ENCODE results near the gene DIP2C.
"Not testable (repeated sequence)": the region's sequence is repeated elsewhere in the genome, so short reads cannot be mapped to it uniquely, and the experiment has no call there.

DIP2C gene

DNA sequence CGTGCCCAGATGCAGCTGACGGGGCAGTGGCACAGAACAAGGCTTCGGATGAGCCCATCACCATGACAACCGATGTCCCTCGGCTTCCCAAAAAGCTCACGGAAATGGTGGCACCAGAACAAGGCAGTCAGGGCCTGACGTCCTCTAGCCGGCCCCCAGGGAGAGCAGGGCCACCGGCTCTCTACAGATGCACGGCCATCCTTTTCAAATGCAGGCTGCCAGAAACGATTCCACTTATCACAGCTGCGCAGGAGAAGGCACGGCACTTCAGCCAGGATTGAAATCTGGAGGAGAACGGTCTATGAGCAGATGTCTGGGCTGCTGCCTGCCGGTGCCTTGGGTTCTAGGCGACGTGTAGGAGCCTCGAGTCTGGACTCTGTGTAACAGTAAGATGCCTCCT lies 330.4 kb downstream of the DIP2C start:
- no peak for DNase-seq (ENCODE audit: low read depth in 2 of 2)

DNA sequence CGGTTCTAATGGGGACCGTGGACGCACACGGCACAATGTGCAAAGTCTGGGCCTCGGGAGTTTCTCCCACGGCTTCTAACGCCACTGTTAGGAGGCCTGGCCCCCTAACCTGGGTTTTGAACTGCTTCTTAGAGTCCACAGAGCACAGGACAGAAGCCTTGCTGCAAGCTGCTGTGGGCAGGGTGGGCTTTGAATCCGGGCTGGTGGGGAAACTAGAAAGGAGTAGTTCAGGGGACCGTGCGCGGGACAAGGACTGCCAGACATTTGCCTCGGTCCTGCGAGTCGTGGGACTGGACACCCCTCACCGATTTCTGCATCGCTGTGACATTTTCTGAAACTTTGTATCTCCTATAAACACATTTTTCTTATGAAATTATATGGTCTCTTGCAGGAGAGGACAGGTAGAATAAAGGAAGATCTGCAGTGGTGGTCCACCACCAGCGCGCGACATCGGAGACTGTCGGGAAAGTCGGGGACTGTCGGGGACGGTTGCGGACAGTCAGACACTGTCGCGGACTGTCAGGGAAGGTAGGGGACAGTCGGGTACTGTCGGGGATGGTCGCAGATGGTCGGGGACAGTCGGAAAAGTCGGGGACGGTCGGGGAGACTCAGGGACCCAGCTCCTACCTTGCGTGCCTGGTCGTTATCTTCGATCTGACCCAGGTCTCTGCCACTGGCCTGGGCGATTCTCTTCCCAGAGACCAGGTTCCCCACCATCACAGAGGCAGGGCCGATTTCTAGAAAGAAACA lies 332.1 kb downstream of the DIP2C start:
- no peak for DNase-seq (ENCODE audit: low read depth in 2 of 2)

DNA sequence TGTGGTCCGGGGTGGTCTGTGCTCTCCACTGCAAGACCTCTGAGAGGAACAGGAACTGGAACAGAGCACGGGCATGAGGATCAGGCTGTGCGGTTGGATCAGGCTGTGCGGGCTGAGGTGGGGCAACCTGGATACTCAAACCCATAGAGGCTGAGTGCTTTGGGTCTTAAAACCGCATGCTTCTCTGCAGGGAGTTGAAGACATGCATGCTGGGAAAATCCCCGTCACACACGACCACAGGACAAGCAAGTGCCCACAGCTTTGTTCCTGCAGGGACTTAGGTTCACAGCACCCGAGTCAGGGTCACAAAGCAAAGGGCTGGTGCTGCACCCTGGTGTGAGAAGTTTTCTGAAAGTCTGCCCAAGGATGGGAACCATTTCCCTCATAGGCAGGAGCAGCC lies 333.0 kb downstream of the DIP2C start:
- DNase-seq (ENCODE audit: low read depth in 2 of 2), result no peak

DNA sequence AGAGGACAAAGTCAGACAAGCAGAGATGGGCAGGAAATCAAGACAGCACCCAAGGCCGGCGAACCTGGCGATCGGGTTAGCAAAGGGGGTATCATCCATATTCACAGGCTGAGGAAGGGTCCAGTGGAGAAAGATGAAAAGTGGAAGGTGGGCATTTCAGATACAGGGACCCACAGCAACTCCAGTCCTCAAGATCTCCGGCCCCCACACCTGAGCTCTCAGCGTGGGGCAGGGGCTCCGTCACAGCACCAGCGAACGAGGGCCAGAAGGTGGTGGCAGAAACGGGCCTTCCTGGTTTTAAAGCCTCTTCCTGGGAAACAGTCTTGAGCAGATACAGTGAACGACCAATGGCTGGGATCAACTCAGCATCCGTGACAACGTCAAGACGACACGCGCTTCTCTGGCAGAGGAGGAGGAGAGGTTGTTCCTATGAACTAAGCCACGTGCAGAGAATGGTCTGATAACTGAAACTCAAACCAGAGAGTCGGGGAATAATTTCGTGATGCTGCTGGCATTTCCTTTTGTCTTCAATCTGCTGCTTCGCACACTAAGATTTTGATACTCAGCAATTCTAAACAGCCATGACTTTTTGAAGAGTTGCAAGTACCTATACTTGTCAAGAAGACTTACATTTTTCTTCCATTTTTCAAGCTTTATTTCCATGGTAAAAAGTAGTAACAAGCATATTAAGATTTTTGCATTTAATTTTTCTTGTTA lies 334.4 kb downstream of the DIP2C start:
- no peak for DNase-seq (ENCODE audit: low read depth in 2 of 2)

DNA sequence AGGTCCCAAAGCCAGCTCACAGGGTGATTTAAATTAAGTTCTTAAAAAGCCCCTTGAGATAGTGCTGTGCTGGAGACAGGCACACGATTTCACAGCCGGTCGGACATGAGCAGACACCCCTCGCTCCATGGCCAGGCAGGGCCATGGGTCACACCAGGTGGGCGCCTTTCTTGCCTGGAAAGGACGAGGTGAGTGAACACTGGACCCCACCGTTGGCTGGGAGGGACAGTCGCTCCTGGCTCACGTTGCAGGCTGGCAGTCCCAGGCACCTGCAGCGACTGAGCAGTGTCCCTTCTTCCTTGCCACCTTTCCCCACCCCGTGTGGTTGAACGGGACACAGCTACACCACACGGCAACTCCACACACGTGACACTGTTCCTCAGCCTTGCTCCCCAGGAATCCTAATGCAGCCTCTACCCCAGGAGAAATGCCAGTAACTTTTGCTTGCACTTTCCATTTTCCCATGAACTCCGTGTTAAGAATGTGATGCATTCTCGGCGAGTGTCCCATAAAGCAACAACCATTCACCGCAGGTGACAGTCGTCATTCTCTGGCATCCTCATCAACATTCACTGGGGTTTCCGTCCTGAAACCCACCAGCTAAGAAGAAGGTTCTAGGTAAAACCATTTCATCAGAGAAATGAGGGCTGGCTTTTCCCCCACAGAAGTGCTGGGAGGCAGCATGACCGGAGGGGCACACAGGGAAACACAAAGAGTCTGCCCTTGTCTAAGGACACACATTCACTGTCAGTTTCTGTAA lies 336.8 kb downstream of the DIP2C start:
- DNase-seq (ENCODE audit: low read depth in 2 of 2), result no peak

DNA sequence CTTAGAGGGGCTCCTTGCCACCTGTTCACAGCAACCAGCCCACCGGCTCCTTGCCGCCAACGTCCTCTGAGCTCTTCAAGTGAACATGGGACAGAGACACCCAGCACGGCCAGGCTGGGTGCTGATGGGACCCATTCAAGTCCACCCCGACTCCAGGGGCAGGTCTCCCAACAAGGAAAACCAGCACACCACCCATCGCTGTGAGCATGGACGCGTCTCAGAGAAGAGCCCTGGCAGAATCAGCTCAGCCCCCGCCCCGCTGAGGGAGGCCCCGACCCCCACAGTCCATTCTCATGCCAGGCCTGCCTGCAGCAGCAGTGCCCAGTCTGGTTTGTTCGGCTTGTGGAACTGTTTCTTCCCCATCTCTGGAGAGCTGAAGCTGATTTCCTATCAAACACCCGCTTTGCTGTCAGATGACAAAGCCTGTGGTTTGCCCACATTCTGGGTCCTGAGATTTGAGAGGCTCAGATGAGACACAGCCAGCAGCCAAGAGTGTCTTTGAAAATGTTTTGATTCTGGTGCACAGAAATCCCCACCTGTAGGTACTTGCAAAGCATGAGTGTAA lies 337.6 kb downstream of the DIP2C start:
- no peak for DNase-seq (ENCODE audit: low read depth in 2 of 2)

DNA sequence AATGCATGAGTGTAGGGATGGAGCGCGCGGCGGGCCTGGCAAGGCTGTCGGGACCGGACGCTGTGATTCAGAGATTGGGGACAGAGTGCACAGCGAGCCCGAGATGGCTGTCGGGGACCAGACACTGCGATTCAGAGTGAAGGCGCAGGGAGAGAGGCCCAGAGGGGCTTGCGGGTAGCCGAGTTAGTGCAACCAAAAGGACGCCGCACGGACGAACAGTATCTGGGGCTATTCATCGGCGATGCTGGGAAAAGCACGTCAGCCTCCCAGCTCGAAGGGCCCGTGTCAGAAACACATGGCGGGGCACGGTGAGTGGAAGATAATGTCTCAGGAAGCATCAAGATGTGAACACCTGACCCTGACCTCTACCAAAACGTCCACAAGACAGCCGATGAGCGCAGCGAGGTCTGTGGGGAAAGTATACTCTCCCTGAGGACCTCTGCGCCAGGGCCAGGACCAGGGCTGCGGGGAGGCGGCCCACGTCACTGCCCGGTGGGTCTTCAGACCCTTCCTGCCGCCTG lies 338.4 kb downstream of the DIP2C start:
- DNase-seq (ENCODE audit: low read depth in 2 of 2), result no peak

DNA sequence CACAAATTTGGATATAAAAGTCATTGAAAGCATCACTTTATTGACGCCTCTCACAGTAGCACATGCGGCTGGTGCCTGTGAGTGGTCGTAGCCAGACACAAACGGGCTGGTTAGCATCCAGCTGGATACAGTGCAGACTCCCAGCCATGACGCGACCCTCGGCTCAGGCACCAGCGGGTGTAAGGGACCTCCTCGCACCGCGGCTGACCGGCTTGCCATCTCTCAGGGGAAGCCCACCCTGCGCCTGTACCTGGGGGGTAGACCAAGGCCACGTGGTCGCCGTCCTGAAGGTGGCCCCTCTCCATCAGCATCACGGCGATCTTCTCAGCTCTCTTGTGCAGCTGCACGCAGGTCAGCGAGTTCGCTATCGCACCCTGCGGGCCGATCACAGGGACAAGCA lies 340.4 kb downstream of the DIP2C start:
- DNase-seq (ENCODE audit: low read depth in 2 of 2), result no peak

DNA sequence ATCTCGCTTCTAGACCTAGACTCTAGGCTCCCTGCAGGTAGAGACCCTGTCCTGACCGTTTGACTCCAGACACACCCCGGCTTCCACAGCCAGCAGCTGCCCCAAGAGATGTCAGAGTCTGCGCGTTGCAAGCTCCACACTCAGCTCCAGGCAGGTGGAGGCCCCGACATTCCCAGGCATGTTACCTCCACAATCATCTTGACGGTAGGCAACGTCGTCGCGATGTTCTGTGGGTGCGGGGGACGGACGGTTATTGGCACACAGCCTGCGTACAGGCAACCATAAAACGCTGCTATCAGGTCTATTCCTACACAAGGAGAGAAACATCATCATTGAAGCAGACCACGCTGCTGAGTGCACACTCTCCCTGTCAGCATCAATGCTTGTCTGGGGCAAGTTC lies 341.0 kb downstream of the DIP2C start:
- no peak for DNase-seq (ENCODE audit: low read depth in 2 of 2)

DNA sequence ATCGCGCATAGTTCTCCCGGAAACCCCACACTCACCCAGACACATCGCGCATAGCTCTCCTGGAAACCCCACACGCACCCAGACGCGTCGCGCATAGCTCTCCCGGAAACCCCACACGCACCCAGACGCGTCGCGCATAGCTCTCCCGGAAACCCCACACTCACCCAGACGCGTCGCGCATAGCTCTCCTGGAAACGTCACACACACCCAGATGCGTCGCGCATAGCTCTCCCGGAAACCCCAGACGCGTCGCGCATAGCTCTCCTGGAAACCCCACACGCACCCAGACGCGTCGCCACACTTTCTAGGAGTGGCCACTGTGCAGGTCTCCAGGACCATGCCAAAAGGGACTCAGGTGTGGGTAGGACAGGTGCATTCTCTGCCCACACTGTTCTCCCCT lies 341.7 kb downstream of the DIP2C start:
- not testable (repeated sequence) for DNase-seq (ENCODE audit: low read depth in 2 of 2)

DNA sequence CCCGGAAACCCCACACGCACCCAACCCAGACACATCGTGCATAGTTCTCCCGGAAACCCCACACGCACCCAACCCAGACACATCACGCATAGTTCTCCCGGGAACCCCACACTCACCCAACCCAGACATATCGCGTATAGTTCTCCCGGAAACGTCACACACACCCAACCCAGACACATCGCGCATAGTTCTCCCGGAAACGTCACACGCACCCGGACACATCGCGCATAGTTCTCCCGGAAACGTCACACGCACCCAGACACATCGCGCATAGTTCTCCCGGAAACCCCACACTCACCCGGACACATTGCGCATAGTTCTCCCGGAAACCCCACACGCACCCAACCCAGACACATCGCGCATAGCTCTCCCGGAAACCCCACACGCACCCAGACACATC lies 342.3 kb downstream of the DIP2C start:
- DNase-seq (ENCODE audit: low read depth in 2 of 2), result not testable (repeated sequence)

DNA sequence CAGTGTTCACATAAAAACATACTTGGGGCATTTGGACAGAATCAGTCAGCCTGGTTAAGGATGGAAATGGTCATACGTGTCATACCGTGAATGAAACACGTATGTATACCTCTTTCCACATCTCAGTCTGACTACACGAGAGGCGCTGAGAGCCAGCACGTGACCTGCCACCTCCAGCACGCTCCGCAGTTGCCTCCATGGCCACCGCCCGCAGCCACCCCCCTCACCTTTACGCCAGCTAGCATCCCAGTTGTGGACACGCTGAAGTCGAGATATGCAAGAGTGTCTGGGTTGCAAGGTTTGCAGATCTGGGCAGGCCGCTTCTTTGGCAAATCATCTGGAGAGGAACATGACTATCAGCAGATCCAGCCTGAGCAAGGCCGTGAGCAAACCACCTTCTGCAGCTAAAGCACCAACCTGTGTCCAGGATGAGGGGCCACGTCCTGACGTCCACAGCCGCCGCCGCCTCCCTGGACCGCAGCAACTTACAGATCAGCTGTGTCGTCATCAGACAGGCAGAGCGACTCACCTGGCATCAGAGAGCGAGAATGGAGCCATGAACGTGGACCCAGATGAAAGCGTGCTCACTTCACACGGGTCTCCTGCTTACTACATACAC lies 344.8 kb downstream of the DIP2C start:
- no peak for DNase-seq (ENCODE audit: low read depth in 2 of 2)

DNA sequence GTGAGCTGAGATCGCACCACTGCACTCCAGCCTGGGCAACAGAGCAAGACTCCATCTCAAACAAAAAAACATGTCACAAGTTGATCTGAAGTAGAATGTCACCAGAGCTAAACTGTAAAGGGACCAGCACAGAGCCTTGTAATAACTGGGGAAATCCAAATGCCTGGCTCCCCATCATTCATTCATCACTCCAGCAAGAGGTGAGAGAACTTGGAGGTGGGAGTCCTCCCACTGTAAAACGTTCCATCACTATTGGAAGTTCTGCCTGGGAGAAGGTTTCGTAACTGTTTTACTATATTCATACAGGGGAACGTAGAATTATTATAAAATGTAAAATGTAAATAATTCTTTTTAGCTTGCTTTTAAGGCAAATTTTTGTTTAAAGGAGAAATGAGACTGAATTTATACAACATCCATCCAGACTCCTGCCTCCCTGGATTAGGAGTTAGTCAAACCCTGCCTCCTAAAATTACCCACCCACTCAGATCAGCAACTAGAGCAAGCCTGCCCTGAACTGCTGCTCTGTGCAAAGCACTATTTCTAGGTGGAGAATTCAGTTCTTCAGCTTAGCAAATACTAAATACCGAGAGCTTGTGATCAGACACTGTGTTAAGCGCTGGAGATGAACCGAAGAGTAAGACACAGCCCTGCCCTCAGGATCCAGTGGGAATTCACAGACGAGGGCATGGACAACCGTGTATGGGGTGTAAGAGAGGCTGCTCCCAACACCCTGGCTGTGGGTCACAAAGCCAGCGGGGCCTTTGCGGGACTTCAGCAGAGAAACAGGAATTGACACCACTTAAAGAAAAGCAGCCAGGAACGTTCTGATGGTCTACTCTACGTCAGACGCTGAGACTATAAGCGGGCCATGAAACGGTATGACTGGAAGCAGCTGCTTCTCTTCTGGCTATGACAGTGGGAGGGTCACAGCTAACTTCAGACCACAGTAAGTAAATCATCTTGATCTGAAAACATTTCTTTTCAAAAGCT lies 345.9 kb downstream of the DIP2C start:
- DNase-seq (ENCODE audit: low read depth in 2 of 2), result no peak

DNA sequence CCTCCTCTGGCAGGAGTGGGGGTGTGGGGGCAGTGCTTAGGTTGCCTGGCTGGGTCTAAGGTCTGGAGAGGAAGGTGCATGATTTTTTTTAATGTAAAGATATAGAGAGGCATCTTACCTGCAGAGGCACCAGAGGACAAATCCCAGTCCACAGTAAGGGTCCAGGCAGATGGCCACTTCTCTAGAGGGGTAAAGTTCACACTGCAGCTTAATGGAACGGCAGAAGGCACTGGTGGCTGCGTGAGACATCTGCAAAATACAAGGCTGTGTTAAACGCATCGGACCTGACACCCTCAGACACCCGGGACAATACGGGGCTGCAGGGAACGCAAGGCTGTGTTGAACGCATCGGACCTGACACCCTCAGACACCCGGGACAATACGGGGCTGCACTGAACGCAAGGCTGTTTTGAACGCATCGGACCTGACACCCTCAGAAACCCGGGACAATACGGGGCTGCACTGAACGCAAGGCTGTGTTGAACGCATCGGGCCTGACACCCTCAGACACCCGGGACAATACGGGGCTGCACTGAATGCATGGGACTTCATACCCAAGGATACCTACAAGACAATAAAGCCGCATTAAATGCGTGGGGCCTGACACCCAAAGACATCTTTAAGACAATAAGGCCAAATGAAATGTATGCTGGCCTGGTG lies 348.3 kb downstream of the DIP2C start:
- DNase-seq (ENCODE audit: low read depth in 2 of 2), result no peak

DNA sequence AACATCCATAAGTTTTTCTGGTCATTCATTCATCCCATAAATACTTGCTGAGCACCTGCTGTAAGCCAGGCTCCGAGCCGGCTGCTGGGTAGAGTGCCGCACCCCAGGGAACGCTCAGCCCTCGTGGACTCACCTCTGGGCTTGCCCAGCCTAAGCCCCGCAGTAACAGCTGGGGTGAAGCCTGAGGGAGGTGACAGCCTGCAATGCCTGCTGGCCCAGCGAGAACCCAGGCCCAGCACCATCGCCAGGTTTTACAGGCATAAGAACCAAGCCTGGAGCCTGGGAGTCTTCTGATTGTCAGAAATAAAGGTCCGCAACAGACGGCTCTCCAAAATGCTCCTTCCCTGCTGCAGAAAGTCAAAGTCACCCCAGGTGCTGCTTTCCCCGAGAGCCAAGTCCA lies 348.8 kb downstream of the DIP2C start:
- DNase-seq (ENCODE audit: low read depth in 2 of 2), result no peak

DNA sequence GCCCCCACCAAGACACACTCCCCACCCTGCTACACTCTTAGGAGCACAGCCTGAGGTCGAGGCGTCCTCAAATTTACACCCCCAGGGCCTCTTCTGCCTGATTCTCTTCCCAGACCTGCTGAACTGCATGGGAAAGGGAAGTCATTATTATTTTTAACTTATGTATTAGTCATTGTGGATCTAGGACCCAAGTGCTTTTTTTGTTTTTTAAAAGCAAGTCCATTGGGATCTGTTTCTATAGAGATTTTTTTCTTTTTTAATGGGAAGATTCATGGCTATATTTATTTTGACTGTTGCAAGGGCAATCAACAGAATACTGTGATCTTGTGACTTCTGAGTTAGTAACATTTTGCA lies 350.5 kb downstream of the DIP2C start:
- DNase-seq (ENCODE audit: low read depth in 2 of 2), result no peak

DNA sequence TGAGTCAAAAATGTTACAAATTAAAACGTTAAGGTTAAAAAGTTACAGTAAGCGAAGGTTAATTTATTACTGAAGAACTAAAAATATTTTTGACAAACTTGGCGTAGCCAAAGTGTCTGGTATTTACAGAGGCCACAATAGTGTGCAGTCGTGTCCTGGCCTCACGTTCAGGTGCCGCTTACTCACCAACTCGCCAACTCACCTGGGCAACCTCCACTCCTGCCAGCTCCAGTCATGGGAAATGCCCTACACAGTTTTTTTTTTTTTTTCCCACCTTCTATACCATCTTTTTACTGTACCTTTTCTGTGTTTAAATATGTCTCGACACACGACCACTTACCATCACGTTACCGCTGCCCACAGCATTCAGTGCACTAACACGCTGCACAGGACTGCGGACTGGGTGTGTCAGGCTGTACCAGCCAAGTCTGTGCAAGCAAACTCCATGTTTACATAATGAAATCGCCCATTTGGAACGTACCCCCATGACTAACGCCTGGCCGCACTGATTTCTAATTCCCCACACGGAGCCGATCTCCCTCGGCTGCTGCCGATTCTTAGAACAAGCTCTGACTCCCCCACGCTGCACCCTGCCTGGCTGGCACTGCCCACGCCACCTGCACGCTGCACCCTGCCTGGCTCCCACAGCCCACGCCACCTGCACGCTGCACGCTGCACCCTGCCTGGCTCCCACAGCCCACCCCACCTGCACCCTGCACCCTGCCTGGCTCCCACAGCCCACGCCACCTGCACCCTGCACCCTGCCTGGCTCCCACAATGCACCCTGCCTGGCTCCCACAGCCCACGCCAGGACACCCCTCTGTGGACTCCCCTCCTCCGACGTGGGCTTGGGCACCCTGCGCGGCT lies 351.1 kb downstream of the DIP2C start:
- no peak for DNase-seq (ENCODE audit: low read depth in 2 of 2)

DNA sequence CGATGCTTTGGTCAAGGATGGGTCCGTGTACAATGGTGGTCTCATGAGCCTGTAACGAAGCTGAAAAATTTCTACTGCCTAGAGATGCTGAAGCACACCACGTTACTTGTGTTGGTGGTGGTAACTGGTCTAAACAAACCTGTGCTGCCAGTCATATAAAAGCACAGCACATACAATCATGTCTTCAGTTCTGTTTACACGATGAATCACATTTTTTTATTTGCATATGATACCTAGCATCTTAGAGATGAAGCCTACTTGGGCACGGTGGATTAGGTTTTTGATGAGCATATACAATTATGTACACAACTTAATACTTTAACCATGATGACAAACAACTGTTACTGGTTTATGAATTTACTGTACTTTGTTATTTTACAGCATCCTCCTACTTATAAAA lies 353.2 kb downstream of the DIP2C start:
- no peak for DNase-seq (ENCODE audit: low read depth in 2 of 2)

DNA sequence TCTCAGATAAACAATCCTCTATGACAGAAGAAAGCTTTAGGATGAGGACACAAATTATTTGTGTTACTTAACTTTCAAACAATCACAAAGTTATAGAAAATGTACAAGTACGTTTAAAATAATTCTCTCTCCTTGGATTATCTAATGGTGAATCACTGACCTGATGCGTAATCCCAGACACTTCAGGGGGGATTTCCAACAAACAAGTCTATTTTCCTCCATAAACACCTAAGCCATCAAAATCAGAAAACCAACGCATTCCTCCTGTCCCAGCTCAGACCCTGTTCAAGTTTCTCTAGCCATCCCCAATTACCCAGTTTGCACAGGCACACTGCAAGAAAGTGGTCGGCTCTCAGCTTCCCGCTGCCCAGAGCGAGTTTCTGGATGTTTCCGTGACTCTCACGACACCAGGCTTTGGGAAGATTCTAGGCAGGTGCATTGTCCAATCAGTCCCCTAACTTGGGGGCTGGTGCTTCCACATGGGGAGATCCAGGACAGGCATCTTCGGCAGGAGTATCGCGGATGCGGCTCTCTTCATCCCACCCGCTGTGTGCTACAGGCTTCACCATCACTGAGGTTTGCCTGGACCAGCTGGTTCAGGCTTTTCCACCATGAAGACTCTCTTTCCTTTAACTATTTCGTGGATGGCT lies 354.2 kb downstream of the DIP2C start:
- no peak for DNase-seq (ENCODE audit: low read depth in 2 of 2)

Data from fibroblast of skin of left quadriceps (primary cell).